ENCODE results near the gene NT5C1A.

GRCh38 chr1:39675220-39675619, 3.3 kb upstream of the NT5C1A start:
- no peak for TF ChIP-seq POLR2A (IDR thresholded peaks at IDR 0.05)
- no peak for TF ChIP-seq CTCF (IDR thresholded peaks at IDR 0.05)

All from breast epithelium (tissue), 3 donors.